AG09319 (cell line): ENCODE results near the gene TNFRSF13B.

ENCODE experiments used
- DNase-seq: peaks from one replicate; pipeline ENCODE4 v3.0.0-alpha.2; 2010; ENCODE audit warnings: low read depth; ENCODE audit errors: extremely low read depth
- TF ChIP-seq, protein P1 (sequence below): IDR thresholded peaks from 2 replicates; pipeline ENCODE4 v1.5.1; 2011; ENCODE audit warnings: low read depth, mild to moderate bottlenecking, inconsistent platforms, low read length, moderate library complexity

The TNFRSF13B gene

DNA sequence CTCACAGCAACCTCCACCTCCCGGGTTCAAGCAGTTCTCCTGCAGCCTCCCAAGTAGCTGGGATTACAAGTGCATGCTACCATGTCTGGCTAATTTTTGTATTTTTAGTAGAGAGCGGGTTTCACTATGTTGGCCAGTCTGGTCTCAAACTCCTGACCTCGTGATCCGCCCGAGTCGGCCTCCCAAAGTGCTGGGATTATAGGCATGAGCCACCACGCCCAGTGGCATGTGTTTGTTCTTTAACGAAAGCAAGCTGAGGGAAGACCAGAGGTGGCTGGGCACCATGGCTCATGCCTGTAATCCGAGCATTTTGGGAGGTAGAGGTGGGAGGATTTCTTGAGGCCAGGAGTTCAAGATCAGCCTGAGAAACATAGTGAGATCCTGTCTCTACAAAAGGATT is 18.1 kb downstream of the TNFRSF13B start:
- TF ChIP-seq, protein P1, sequence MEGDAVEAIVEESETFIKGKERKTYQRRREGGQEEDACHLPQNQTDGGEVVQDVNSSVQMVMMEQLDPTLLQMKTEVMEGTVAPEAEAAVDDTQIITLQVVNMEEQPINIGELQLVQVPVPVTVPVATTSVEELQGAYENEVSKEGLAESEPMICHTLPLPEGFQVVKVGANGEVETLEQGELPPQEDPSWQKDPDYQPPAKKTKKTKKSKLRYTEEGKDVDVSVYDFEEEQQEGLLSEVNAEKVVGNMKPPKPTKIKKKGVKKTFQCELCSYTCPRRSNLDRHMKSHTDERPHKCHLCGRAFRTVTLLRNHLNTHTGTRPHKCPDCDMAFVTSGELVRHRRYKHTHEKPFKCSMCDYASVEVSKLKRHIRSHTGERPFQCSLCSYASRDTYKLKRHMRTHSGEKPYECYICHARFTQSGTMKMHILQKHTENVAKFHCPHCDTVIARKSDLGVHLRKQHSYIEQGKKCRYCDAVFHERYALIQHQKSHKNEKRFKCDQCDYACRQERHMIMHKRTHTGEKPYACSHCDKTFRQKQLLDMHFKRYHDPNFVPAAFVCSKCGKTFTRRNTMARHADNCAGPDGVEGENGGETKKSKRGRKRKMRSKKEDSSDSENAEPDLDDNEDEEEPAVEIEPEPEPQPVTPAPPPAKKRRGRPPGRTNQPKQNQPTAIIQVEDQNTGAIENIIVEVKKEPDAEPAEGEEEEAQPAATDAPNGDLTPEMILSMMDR, result no peak

DNA sequence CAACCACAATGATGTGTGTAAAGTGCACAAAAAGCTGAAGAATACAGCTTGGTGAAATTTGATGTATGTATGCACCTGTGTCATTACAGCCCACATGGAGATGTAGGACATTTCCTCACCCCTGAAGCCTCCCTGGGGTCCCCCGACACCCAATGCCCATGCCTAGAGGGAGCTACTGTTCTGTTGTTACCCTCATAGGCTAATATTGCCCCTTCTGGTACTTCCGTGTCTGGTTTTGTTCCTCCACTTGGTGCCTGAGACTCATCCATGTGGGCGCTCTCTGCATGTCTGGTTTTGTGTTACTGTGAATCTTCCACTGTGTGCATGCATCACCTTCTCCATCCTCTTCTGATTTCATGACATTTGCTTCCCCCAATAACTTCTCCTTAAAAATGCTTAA is 18.6 kb downstream of the TNFRSF13B start:
- TF ChIP-seq, protein P1, result no peak
- no peak for DNase-seq

More for the DNA sequence above, 18.1 kb downstream of the TNFRSF13B start:
- DNase-seq, result no peak

DNA sequence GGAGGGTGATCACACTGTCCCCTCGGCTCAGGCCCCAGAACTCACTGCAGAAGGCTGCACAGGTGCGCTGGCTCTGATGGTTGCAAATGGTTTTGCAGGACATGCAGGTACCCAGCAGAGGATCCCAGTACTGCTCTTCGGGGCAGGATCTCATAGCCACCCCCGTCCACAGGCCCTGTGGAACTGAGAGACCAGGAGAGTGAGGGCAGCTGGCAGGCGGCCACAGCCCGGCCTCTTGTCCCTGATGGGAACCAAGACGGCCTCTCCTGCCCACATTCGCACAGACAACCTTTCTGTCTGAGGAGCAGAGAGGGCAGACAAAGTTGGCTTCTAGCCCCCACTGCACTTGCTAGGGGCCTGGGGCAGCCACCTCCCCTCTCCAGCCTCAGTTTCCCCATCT is 19.5 kb downstream of the TNFRSF13B start:
- no peak for DNase-seq
- TF ChIP-seq, protein P1, result no peak

DNA sequence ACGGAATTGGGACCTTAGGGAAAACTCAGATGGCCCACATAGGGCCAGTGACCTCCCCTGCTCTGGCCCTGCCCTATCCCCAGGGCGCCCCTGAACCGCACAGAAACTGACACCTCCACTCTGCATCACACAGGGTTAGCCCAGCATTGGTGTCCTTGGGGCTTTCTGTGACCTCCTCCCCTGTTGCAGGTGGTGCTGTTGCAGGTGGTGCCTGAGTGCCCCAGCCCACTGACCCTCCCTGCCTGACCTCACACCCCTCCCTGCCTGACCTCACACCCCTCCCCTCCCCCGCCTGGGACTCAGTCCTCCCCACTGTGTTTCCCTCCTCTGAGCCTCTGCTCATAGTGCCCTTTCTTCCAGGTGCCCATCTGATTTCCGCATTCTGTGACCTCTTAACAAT is 21.4 kb downstream of the TNFRSF13B start:
- no peak for DNase-seq
- TF ChIP-seq, protein P1, result no peak

DNA sequence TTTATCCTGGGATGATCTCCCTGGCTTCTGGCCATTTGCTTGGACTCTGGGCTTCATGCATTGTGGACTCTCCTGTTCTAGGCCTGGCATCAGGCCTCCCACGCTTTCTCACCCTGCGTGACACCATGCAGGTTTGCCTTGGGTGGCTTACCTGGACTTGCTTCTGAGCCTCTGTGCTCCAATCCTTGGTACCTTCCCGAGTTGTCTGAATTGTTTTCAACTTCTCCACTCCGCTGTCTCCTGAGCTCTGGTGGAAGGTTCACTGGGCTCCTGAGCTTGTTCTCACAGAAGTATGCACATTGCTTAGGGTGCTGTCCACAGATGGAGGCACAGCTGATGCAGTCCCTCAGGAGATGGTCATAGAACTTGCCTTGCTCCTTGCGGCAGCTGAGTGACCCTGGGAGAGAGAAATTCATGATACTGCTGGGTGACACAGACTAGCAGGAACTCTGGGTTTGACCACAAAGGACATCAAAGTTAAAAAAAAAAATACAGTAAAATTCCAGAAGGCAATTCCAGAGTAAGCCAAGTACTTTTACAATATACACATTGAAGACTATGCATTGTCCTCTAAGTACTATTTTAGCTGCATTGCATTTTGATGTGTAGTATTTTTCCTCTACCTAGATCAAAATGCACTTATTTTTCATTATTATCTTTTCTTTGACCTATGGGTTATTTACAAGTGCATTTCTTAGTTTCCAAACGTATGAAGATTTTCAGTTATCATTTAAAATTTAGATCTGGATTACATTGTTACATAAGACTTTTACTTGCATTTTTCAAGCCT is 23.1 kb downstream of the TNFRSF13B start:
- TF ChIP-seq, protein P1, result no peak
- no peak for DNase-seq

DNA sequence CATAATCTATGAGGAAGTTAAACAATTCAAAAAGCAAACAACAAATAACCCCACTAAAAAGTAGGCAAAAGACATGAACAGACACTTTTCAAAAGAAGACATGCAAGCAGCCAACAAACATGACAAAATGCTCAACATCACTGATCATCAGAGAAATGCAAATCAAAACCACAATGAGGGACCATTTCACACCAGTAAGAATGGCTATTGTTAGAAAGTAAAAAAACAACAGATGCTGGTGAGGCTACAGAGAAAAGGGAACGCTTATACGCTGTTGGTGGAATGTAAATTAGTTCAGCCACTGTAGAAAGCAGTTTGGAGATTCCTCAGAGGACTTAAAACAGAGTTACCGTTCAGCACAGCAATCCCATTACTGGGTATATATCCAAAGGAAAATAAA is 24.4 kb downstream of the TNFRSF13B start:
- TF ChIP-seq, protein P1, result no peak
- no peak for DNase-seq

DNA sequence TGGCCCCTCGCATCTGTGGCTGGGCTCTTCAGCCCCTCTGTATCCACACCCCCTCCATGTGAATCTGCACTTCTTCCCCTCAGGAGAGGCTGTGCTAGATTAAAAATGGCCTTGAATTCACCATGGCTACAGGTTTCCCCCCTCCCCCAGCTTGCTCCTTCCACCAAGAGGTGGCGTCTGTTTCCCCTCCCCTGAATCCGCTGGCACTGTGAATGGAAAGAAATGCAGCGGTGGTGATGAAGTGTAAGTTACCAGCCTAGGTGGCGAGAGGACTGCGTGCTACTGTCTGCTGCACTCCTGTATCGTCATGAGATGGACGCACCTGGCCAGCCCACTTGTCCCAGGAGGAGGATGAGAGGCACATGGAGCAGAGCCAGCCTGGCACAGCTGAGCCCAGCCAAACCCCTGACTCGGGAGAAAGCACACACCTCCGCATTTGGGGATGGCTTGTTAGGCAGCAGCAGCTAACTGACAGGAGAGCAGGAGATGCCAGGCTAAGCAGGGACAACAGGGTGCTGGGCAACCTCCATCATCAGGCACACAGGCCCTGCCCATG is 26.2 kb downstream of the TNFRSF13B start:
- no peak for DNase-seq
- TF ChIP-seq, protein P1, result no peak
